HepG2 (cell line): ENCODE results near the gene FHIT.

Experiments
- CHCHD3 ChIP-seq: sonication (generic); formaldehyde crosslinking; IDR thresholded peaks from 2 replicates; pipeline ENCODE4 v1.8.0; 2022; ENCODE audit warnings: mild to moderate bottlenecking, missing genetic modification reagents, moderate library complexity
- FIP1L1 ChIP-seq: fragments of 200-400 bp; formaldehyde crosslinking; IDR thresholded peaks from 2 replicates; pipeline ENCODE4 v1.6.1; 2018; ENCODE audit warnings: low read depth, mild to moderate bottlenecking, low read length, moderate library complexity, borderline replicate concordance; ENCODE audit not compliant: insufficient read depth
- HIVEP1 ChIP-seq: sonication (generic); formaldehyde crosslinking; IDR thresholded peaks from 2 replicates; pipeline ENCODE4 v1.4.0; 2020; ENCODE audit warnings: mild to moderate bottlenecking, missing genetic modification reagents
- ISX ChIP-seq: sonication (generic); formaldehyde crosslinking; conservative IDR thresholded peaks from 2 replicates; pipeline ENCODE4 v1.5.0; 2020; ENCODE audit warnings: missing genetic modification reagents
- MYC ChIP-seq: sonication (generic); formaldehyde crosslinking; IDR thresholded peaks from 2 replicates; pipeline ENCODE4 v1.9.0; 2021; ENCODE audit warnings: missing genetic modification reagents, borderline replicate concordance
- POLR2A ChIP-seq, 2 experiments: IDR thresholded peaks; 2 replicates each; pipeline ENCODE4 v1.6.1; 2011; ENCODE audit warnings: low read depth in 2 of 2, low read length in 2 of 2, mild to moderate bottlenecking in 1 of 2, moderate library complexity in 1 of 2; ENCODE audit not compliant: insufficient read depth in 1 of 2
- SIN3A ChIP-seq: IDR thresholded peaks from 2 replicates; pipeline ENCODE4 v1.6.1; 2011; ENCODE audit warnings: low read depth, mild to moderate bottlenecking, control low read depth, low read length, borderline replicate concordance
- TBL1XR1 ChIP-seq: fragments of 150-350 bp; IDR thresholded peaks from 2 replicates; pipeline ENCODE4 v1.6.1; 2014; ENCODE audit warnings: borderline replicate concordance, low read length; ENCODE audit not compliant: partially characterized antibody
- ZNF484 ChIP-seq: sonication (generic); formaldehyde crosslinking; IDR thresholded peaks from 2 replicates; pipeline ENCODE4 v1.5.1; 2020; ENCODE audit warnings: mild to moderate bottlenecking, low read depth, missing genetic modification reagents, borderline replicate concordance
- TF ChIP-seq, protein P1 (sequence below): sonication (generic); formaldehyde crosslinking; IDR thresholded peaks from 2 replicates; pipeline ENCODE4 v1.5.0; 2020; ENCODE audit warnings: mild to moderate bottlenecking, missing genetic modification reagents, moderate library complexity
- TF ChIP-seq, protein P2 (sequence below): sonication (generic); formaldehyde crosslinking; IDR thresholded peaks from 2 replicates; pipeline ENCODE4 v1.4.0; 2020; ENCODE audit warnings: missing genetic modification reagents
- TF ChIP-seq, protein P3 (sequence below): sonication (generic); formaldehyde crosslinking; IDR thresholded peaks from 2 replicates; pipeline ENCODE4 v1.4.0; 2020; ENCODE audit warnings: missing genetic modification reagents
- TF ChIP-seq, protein P4 (sequence below), 2 experiments: sonication (generic) in 1 of 2; formaldehyde crosslinking in 1 of 2; IDR thresholded peaks; 2 replicates each; pipeline versions ENCODE4 v1.5.1 to v1.6.1; 2011 to 2020; ENCODE audit warnings: borderline replicate concordance in 1 of 2, low read depth in 1 of 2, low read length in 1 of 2, mild to moderate bottlenecking in 1 of 2, missing genetic modification reagents in 1 of 2, moderate library complexity in 1 of 2
- TF ChIP-seq, protein P5 (sequence below): sonication (generic); formaldehyde crosslinking; IDR thresholded peaks from 2 replicates; pipeline ENCODE4 v1.4.0; 2020; ENCODE audit warnings: missing genetic modification reagents

DNA sequence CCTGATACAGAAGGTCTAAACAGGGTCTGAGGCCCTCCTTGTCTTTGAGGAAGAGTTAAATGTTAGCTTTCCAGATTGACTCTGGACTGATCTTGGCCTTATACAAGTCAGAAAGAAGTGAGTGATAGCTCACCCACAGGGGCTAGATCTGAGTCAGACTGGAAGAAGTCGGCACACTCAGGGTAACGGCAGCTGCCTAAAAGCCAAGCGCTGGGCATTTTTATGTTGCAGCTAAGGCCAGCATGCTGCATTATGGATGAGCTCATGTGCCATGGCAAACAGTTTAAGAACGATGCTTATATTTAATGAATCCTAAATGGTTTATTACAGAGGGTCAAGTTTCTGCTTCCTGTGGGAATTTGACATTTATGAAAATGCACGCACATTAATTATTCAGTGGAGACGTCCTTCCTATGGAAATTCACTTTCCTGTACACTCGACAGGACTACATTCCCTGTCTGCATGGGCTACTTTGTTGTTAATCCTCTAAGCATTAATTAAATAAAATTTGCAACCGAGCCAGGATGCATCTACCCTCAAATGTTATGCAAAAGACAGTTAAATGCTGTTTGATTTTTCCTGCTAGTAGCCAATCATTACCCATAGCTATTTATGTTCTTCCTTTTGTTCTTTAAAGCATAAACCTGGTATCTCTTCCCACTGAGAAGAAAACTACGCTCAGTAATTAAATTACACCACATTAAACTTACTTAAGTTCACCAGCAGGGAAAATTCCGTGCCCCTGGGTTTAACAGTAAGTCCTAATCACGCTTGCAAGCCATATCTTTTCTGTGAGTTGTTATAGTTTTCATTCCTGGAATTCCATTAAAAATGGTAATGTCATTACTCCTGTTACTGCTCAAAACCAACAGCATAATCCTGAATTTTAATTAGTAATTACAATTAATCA is 1438.8 kb downstream of the FHIT start:
- TF ChIP-seq, protein P1, sequence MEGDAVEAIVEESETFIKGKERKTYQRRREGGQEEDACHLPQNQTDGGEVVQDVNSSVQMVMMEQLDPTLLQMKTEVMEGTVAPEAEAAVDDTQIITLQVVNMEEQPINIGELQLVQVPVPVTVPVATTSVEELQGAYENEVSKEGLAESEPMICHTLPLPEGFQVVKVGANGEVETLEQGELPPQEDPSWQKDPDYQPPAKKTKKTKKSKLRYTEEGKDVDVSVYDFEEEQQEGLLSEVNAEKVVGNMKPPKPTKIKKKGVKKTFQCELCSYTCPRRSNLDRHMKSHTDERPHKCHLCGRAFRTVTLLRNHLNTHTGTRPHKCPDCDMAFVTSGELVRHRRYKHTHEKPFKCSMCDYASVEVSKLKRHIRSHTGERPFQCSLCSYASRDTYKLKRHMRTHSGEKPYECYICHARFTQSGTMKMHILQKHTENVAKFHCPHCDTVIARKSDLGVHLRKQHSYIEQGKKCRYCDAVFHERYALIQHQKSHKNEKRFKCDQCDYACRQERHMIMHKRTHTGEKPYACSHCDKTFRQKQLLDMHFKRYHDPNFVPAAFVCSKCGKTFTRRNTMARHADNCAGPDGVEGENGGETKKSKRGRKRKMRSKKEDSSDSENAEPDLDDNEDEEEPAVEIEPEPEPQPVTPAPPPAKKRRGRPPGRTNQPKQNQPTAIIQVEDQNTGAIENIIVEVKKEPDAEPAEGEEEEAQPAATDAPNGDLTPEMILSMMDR = no peak
- TF ChIP-seq, protein P2, sequence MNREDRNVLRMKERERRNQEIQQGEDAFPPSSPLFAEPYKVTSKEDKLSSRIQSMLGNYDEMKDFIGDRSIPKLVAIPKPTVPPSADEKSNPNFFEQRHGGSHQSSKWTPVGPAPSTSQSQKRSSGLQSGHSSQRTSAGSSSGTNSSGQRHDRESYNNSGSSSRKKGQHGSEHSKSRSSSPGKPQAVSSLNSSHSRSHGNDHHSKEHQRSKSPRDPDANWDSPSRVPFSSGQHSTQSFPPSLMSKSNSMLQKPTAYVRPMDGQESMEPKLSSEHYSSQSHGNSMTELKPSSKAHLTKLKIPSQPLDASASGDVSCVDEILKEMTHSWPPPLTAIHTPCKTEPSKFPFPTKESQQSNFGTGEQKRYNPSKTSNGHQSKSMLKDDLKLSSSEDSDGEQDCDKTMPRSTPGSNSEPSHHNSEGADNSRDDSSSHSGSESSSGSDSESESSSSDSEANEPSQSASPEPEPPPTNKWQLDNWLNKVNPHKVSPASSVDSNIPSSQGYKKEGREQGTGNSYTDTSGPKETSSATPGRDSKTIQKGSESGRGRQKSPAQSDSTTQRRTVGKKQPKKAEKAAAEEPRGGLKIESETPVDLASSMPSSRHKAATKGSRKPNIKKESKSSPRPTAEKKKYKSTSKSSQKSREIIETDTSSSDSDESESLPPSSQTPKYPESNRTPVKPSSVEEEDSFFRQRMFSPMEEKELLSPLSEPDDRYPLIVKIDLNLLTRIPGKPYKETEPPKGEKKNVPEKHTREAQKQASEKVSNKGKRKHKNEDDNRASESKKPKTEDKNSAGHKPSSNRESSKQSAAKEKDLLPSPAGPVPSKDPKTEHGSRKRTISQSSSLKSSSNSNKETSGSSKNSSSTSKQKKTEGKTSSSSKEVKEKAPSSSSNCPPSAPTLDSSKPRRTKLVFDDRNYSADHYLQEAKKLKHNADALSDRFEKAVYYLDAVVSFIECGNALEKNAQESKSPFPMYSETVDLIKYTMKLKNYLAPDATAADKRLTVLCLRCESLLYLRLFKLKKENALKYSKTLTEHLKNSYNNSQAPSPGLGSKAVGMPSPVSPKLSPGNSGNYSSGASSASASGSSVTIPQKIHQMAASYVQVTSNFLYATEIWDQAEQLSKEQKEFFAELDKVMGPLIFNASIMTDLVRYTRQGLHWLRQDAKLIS (CRISPR knock-in tag) = no peak
- TF ChIP-seq HIVEP1 (CRISPR knock-in tag) (no peak), SIN3A (no peak), MYC (CRISPR knock-in tag) (no peak), ISX (CRISPR knock-in tag) (no peak), ZNF484 (CRISPR knock-in tag) (no peak), FIP1L1 (no peak), TBL1XR1 (no peak), CHCHD3 (no peak), POLR2A (IDR thresholded peaks at IDR 0.05; ENCODE audit: insufficient read depth in 1 of 2, low read depth in 2 of 2, low read length in 2 of 2) (no peak)
- TF ChIP-seq, protein P3, sequence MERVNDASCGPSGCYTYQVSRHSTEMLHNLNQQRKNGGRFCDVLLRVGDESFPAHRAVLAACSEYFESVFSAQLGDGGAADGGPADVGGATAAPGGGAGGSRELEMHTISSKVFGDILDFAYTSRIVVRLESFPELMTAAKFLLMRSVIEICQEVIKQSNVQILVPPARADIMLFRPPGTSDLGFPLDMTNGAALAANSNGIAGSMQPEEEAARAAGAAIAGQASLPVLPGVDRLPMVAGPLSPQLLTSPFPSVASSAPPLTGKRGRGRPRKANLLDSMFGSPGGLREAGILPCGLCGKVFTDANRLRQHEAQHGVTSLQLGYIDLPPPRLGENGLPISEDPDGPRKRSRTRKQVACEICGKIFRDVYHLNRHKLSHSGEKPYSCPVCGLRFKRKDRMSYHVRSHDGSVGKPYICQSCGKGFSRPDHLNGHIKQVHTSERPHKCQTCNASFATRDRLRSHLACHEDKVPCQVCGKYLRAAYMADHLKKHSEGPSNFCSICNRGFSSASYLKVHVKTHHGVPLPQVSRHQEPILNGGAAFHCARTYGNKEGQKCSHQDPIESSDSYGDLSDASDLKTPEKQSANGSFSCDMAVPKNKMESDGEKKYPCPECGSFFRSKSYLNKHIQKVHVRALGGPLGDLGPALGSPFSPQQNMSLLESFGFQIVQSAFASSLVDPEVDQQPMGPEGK (CRISPR knock-in tag) = no peak
- TF ChIP-seq, protein P4, sequence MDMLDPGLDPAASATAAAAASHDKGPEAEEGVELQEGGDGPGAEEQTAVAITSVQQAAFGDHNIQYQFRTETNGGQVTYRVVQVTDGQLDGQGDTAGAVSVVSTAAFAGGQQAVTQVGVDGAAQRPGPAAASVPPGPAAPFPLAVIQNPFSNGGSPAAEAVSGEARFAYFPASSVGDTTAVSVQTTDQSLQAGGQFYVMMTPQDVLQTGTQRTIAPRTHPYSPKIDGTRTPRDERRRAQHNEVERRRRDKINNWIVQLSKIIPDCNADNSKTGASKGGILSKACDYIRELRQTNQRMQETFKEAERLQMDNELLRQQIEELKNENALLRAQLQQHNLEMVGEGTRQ (IDR thresholded peaks at IDR 0.05; ENCODE audit: low read depth, low read length) = no peak
- TF ChIP-seq, protein P4 (CRISPR knock-in tag; IDR thresholded peaks at IDR 0.05; ENCODE audit: borderline replicate concordance) = no peak
- TF ChIP-seq, protein P5, sequence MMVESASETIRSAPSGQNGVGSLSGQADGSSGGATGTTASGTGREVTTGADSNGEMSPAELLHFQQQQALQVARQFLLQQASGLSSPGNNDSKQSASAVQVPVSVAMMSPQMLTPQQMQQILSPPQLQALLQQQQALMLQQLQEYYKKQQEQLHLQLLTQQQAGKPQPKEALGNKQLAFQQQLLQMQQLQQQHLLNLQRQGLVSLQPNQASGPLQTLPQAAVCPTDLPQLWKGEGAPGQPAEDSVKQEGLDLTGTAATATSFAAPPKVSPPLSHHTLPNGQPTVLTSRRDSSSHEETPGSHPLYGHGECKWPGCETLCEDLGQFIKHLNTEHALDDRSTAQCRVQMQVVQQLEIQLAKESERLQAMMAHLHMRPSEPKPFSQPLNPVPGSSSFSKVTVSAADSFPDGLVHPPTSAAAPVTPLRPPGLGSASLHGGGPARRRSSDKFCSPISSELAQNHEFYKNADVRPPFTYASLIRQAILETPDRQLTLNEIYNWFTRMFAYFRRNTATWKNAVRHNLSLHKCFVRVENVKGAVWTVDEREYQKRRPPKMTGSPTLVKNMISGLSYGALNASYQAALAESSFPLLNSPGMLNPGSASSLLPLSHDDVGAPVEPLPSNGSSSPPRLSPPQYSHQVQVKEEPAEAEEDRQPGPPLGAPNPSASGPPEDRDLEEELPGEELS (CRISPR knock-in tag) = no peak
